Activated B cell treated with CpG ODN at 0.5 μM for 24 hours (primary cell): Measurements from ENCODE around the gene HINFP. TPM values are rescaled to one million over a fixed set of nuclear protein-coding genes. Genes with fewer than 3 reads are reported as not detected.
A peak's percentile ranks its signal among the peaks of the same experiment; 100 is the strongest.
"Not testable (repeated sequence)": the region's sequence is repeated elsewhere in the genome, so short reads cannot be mapped to it uniquely, and the experiment has no call there.

Experiments used
- ATAC-seq: fragments of 200-7000 bp; cut with Tn5 transposase; one replicate; pipeline ENCODE4 v1.10.0; 2021; ENCODE audit warnings: low read depth, mild to moderate bottlenecking, moderate library complexity
- CTCF ChIA-PET: fragments of 350-600 bp; sonication (Branson Sonifier 250); formaldehyde crosslinking; loops from one replicate; lab custom pipeline; 2021; ENCODE audit warnings: antibody characterized with exemption; lab: Charles Lee
- POLR2A ChIA-PET: fragments of 350-600 bp; sonication (Branson Sonifier 250); formaldehyde crosslinking; loops from one replicate; lab custom pipeline; 2021; ENCODE audit warnings: antibody characterized with exemption; lab: Charles Lee
- DNase-seq: peaks from one replicate; pipeline ENCODE4 v3.0.0; 2022
- H3K27ac Mint-ChIP-seq: one replicate; pipeline ENCODE4 v1.8.0; 2020; ENCODE audit warnings: mixed read lengths
- H3K27me3 Mint-ChIP-seq: one replicate; pipeline ENCODE4 v1.8.0; 2021; ENCODE audit warnings: mixed read lengths
- H3K36me3 Mint-ChIP-seq: one replicate; pipeline ENCODE4 v1.8.0; 2021; ENCODE audit warnings: low read depth, mixed read lengths
- H3K4me1 Mint-ChIP-seq: one replicate; pipeline ENCODE4 v1.8.0; 2021; ENCODE audit warnings: mixed read lengths
- H3K4me3 Mint-ChIP-seq: one replicate; pipeline ENCODE4 v1.8.0; 2020; ENCODE audit warnings: mild to moderate bottlenecking, mixed read lengths
- H3K9me3 Mint-ChIP-seq: one replicate; pipeline ENCODE4 v1.8.0; 2020; ENCODE audit warnings: mixed read lengths
- CTCF ChIP-seq: fragments of 200-600 bp; IDR thresholded peaks from one replicate; pipeline ENCODE4 v1.8.0; 2022; ENCODE audit warnings: antibody characterized with exemption, mild to moderate bottlenecking
- intact Hi-C: fragments of 100-400 bp; cut with micrococcal nuclease; formaldehyde crosslinking; loops from one replicate; pipeline ENCODE4 v1.15.1; 2024
- total RNA-seq: library from RNA; stranded (reverse); gene quantifications from 2 replicates; pipeline ENCODE4 v1.2.3, GENCODE V29; 2022

Gene HINFP
- total RNA-seq, 1 donor from 2014 or later, result 62.6 TPM

GRCh38 chr11:119100246-119100970 lies 21.0 kb upstream of the HINFP start:
- POLR2A ChIA-PET, result no interaction called here
- H3K9me3 Mint-ChIP-seq, result no peaks in the 10 kb centered on the region

GRCh38 chr11:119100994-119101758 lies 20.2 kb upstream of the HINFP start:
- H3K4me1 Mint-ChIP-seq, result peaks cover 55% of the 10 kb centered on the region
- peak overlapping the region; percentile 96 for H3K27ac Mint-ChIP-seq
- TF ChIP-seq CTCF, result no peak
- H3K4me3 Mint-ChIP-seq, result peak overlapping the region; percentile 96
- ChIA-PET CTCF (interaction anchor here (1.4 kb wide), 1 partner anchor 34 kb away, joined by 4 read pairs; the partner anchor contains the start of gene VPS11), POLR2A (interaction anchor here (0.8 to 2.2 kb wide), 11 partner anchors 10 to 310 kb away, joined by 3 to 31 read pairs (median 6); partner anchors contain the start of genes DDX6, HINFP, HMBS and HYOU1)
- ATAC-seq (no peak), DNase-seq (no peak)
- H3K9me3 Mint-ChIP-seq, result no peaks in the 10 kb centered on the region
- H3K27me3 Mint-ChIP-seq, result no peaks in the 10 kb centered on the region
- intact Hi-C loops, result loop anchor here (1.0 to 2.0 kb wide), 2 partner anchors 16 to 20 kb away; partner anchors contain the start of genes HINFP and HMBS
- H3K36me3 Mint-ChIP-seq, result peaks cover 37% of the 10 kb centered on the region

More at GRCh38 chr11:119100246-119100970, 21.0 kb upstream of the HINFP start:
- intact Hi-C loops, result loop anchor here (2.0 kb wide), 1 partner anchor 16 kb away; the partner anchor contains the start of gene HMBS
- no peaks in the 10 kb centered on the region for H3K27me3 Mint-ChIP-seq
- no peak for TF ChIP-seq CTCF
- peak overlapping the region; percentile 96 for H3K4me3 Mint-ChIP-seq
- ATAC-seq, result no peak
- H3K4me1 Mint-ChIP-seq, result peaks cover 61% of the 10 kb centered on the region
- peak overlapping the region; percentile 9 for H3K27ac Mint-ChIP-seq
- DNase-seq, result no peak
- CTCF ChIA-PET, result interaction anchor here (0.7 kb wide), 1 partner anchor 9 kb away, joined by 3 read pairs; no protein-coding TSS in a partner anchor
- H3K36me3 Mint-ChIP-seq, result peaks cover 38% of the 10 kb centered on the region

- Mint-ChIP-seq H3K27me3 (no peaks in the 10 kb centered on the region), H3K4me3 (peak within 1 kb of the TSS; percentile 96), H3K9me3 (no peaks in the 10 kb centered on the region), H3K4me1 (peaks cover 58% of the 10 kb centered on the region), H3K27ac (peak within 1 kb of the TSS; percentile 96), H3K36me3 (peaks cover 32% of the 10 kb centered on the region)
- DNase-seq (peak; percentile 64), ATAC-seq (peak; percentile 87)
- no peak for TF ChIP-seq CTCF
- CTCF ChIA-PET, result interaction anchor here (0.6 to 1.4 kb wide), 3 partner anchors 10 to 45 kb away, joined by 3 to 4 read pairs (median 3); partner anchors contain the start of genes HYOU1 and VPS11
- POLR2A ChIA-PET, result interaction anchor here (0.7 to 2.2 kb wide), 17 partner anchors 8 to 529 kb away, joined by 3 to 31 read pairs (median 4); partner anchors contain the start of genes ARCN1, BCL9L, DDX6 and HINFP
- intact Hi-C loops, result loop anchor here (1.0 to 2.0 kb wide), 5 partner anchors 17 to 84 kb away; partner anchors contain the start of genes HINFP, HMBS, HYOU1 and RPS25
These were observed 19.5 kb upstream of the HINFP start, which contains the start of gene DPAGT1 for GRCh38 chr11:119101759-119102423. Gene DPAGT1 (minus strand): TSS chr11:119101853. CDS start chr11:119101655, 198 bp downstream.

GRCh38 chr11:119103161-119103664 lies 18.2 kb upstream of the HINFP start:
- ChIA-PET CTCF (interaction anchor here (1.2 kb wide), 1 partner anchor 9 kb away, joined by 3 read pairs; no protein-coding TSS in a partner anchor), POLR2A (interaction anchor here (0.7 to 2.2 kb wide), 7 partner anchors 16 to 84 kb away, joined by 4 to 31 read pairs (median 18); partner anchors contain the start of genes HINFP, HMBS, HYOU1 and RPS25)
- Mint-ChIP-seq H3K4me3 (peak overlapping the region; percentile 96), H3K27ac (peak overlapping the region; percentile 96), H3K4me1 (peaks cover 49% of the 10 kb centered on the region), H3K36me3 (peaks cover 19% of the 10 kb centered on the region)
- H3K27me3 Mint-ChIP-seq, DNase-seq, intact Hi-C loops, ATAC-seq, H3K9me3 Mint-ChIP-seq: not testable (repeated sequence)
